SU-DHL-6 (cell line): Measurements from ENCODE around the gene DIP2C.

Source experiments
- H2AFZ ChIP-seq: fragments of 200-600 bp; sonication (generic); 2 replicates; pipeline ENCODE4 v1.6.1; 2014; ENCODE audit warnings: low read depth, mild to moderate bottlenecking, moderate library complexity, mixed read lengths, antibody characterized with exemption, low read length; ENCODE audit not compliant: severe bottlenecking
- H3F3A ChIP-seq: fragments of 200-600 bp; shearing (Covaris generic); 2 replicates; pipeline ENCODE4 v1.6.0; 2016; ENCODE audit warnings: antibody characterized with exemption, mild to moderate bottlenecking; ENCODE audit not compliant: insufficient read depth
- H3K27ac ChIP-seq: fragments of 200-600 bp; sonication (generic); 2 replicates; pipeline ENCODE4 v1.5.1; 2016; ENCODE audit warnings: low read depth, mild to moderate bottlenecking, low read length, moderate library complexity, mixed read lengths
- H3K27me3 ChIP-seq: fragments of 200-600 bp; sonication (generic), shearing (Covaris generic); 2 replicates; pipeline ENCODE4 v1.6.0; 2014; ENCODE audit warnings: mild to moderate bottlenecking, low read length
- H3K36me3 ChIP-seq: fragments of 200-600 bp; sonication (generic); 2 replicates; pipeline ENCODE4 v1.6.1; 2014; ENCODE audit warnings: mild to moderate bottlenecking, low read length, mixed read lengths
- H3K4me2 ChIP-seq: fragments of 300-600, 200-600 bp; shearing (Covaris generic), sonication (generic); 2 replicates; pipeline ENCODE4 v1.6.0; 2014; ENCODE audit warnings: low read length, low read depth, mild to moderate bottlenecking; ENCODE audit not compliant: poor library complexity, severe bottlenecking
- H3K4me3 ChIP-seq: fragments of 200-600 bp; sonication (generic); 2 replicates; pipeline ENCODE4 v1.5.1; 2014; ENCODE audit warnings: antibody characterized with exemption, low read length, mild to moderate bottlenecking, mixed read lengths; ENCODE audit not compliant: insufficient read depth, poor library complexity, severe bottlenecking
- H3K79me2 ChIP-seq: fragments of 200-600 bp; sonication (generic); 2 replicates; pipeline ENCODE4 v1.6.1; 2014; ENCODE audit warnings: mild to moderate bottlenecking, low read length, moderate library complexity; ENCODE audit not compliant: insufficient read depth
- H3K9ac ChIP-seq: fragments of 200-600 bp; sonication (generic); 2 replicates; pipeline ENCODE4 v1.7.0; 2014; ENCODE audit warnings: mild to moderate bottlenecking, low read length
- H3K9me2 ChIP-seq: fragments of 200-600 bp; sonication (generic); replicated peaks from 2 replicates; pipeline ENCODE4 v1.6.1; 2014; ENCODE audit warnings: low read length; ENCODE audit not compliant: insufficient read depth
- H3K9me3 ChIP-seq: fragments of 200-600 bp; sonication (generic); 2 replicates; pipeline ENCODE4 v1.6.1; 2014; ENCODE audit warnings: low read length, mixed read lengths; ENCODE audit not compliant: insufficient read depth
- H4K20me1 ChIP-seq: fragments of 200-600 bp; sonication (generic); 2 replicates; pipeline ENCODE4 v1.6.1; 2014; ENCODE audit warnings: low read depth, mild to moderate bottlenecking, antibody characterized with exemption, low read length, moderate library complexity, mixed read lengths
- CTCF ChIP-seq: fragments of 200-600 bp; sonication (generic); IDR thresholded peaks from one replicate; pipeline ENCODE4 v1.5.1; 2017; ENCODE audit warnings: antibody characterized with exemption, mild to moderate bottlenecking, low read length, moderate library complexity; ENCODE audit not compliant: insufficient read depth, poor library complexity, severe bottlenecking
- EZH2phosphoT487 ChIP-seq: fragments of 200-600 bp; sonication (generic), shearing (Covaris generic); conservative IDR thresholded peaks from 2 replicates; pipeline ENCODE4 v1.6.1; 2018; ENCODE audit warnings: mild to moderate bottlenecking, antibody characterized with exemption, low read length, moderate library complexity, mixed read lengths

Gene DIP2C

GRCh38 chr10:639001-639750, 50.3 kb downstream of the DIP2C start:
- H3F3A ChIP-seq = no peaks in the 10 kb centered on the region
- no peak overlapping the region for H3K9ac ChIP-seq
- no peaks in the 10 kb centered on the region for H3K27me3 ChIP-seq
- no peaks in the 10 kb centered on the region for H3K9me3 ChIP-seq
- no peak overlapping the region for H3K4me3 ChIP-seq
- H3K27ac ChIP-seq = no peak overlapping the region
- no peaks in the 10 kb centered on the region for H3K9me2 ChIP-seq
- H3K79me2 ChIP-seq = no peaks in the 10 kb centered on the region
- H4K20me1 ChIP-seq = no peaks in the 10 kb centered on the region
- H3K4me2 ChIP-seq = no peak overlapping the region
- H3K36me3 ChIP-seq = no peaks in the 10 kb centered on the region
- no peak overlapping the region for H2AFZ ChIP-seq
- TF ChIP-seq EZH2phosphoT487 (no peak), CTCF (no peak)

GRCh38 chr10:637771-638195, 51.7 kb downstream of the DIP2C start:
- no peaks in the 10 kb centered on the region for H3K79me2 ChIP-seq
- no peaks in the 10 kb centered on the region for H4K20me1 ChIP-seq
- H3K4me3 ChIP-seq = no peak overlapping the region
- no peaks in the 10 kb centered on the region for H3K27me3 ChIP-seq
- H3K9ac ChIP-seq = no peak overlapping the region
- H3K9me3 ChIP-seq = no peaks in the 10 kb centered on the region
- no peaks in the 10 kb centered on the region for H3K9me2 ChIP-seq
- H2AFZ ChIP-seq = no peak overlapping the region
- TF ChIP-seq EZH2phosphoT487 = no peak
- no peak for TF ChIP-seq CTCF
- no peak overlapping the region for H3K27ac ChIP-seq
- H3K4me2 ChIP-seq = no peak overlapping the region
- no peaks in the 10 kb centered on the region for H3F3A ChIP-seq
- H3K36me3 ChIP-seq = no peaks in the 10 kb centered on the region

GRCh38 chr10:637221-637620, 52.2 kb downstream of the DIP2C start:
- Histone ChIP-seq H3K9me3 (no peaks in the 10 kb centered on the region), H4K20me1 (no peaks in the 10 kb centered on the region), H3F3A (no peaks in the 10 kb centered on the region), H3K27me3 (no peaks in the 10 kb centered on the region), H3K79me2 (no peaks in the 10 kb centered on the region), H3K27ac (no peak overlapping the region), H3K4me3 (no peak overlapping the region), H3K4me2 (no peak overlapping the region), H3K9ac (no peak overlapping the region), H3K36me3 (no peaks in the 10 kb centered on the region), H3K9me2 (no peaks in the 10 kb centered on the region), H2AFZ (no peak overlapping the region)
- no peak for TF ChIP-seq CTCF
- TF ChIP-seq EZH2phosphoT487 = no peak
